Thyroid gland (tissue), 4 donors: ENCODE results near the gene ATG4D. TPM values are rescaled to one million over a fixed set of nuclear protein-coding genes. Genes with fewer than 3 reads are reported as not detected.
"Not testable (repeated sequence)": the region's sequence is repeated elsewhere in the genome, so short reads cannot be mapped to it uniquely, and the experiment has no call there.

Source experiments
- DNase-seq, 2 donors: peaks; one replicate each; pipeline ENCODE4 v3.0.0-alpha.2; 2019
- H3K27ac ChIP-seq, 3 donors: fragments of 200-600 bp; sonication (generic); 1 replicate in 2 of 3; 2 replicates in 1 of 3; pipeline ENCODE4 v1.5.1; 2016 to 2019; ENCODE audit warnings: mild to moderate bottlenecking in 1 of 3, moderate library complexity in 1 of 3
- H3K27me3 ChIP-seq: fragments of 200-600 bp; sonication (generic); one replicate; pipeline ENCODE4 v1.5.1; 2019
- H3K36me3 ChIP-seq, 2 donors: fragments of 200-600 bp; sonication (generic); one replicate each; pipeline ENCODE4 v1.5.1; 2016 to 2019
- H3K4me1 ChIP-seq, 2 donors: fragments of 200-600 bp; sonication (generic); one replicate each; pipeline ENCODE4 v1.5.1; 2017 to 2019
- H3K4me3 ChIP-seq, 3 donors: fragments of 200-600 bp; sonication (generic); replicated peaks in 1 of 3; 1 replicate in 2 of 3; 2 replicates in 1 of 3; pipeline ENCODE4 v1.5.1; 2016; ENCODE audit warnings: mild to moderate bottlenecking in 1 of 3
- H3K9me3 ChIP-seq: fragments of 200-600 bp; sonication (generic); one replicate; pipeline ENCODE4 v1.5.1; 2017
- POLR2A ChIP-seq, 2 donors: fragments of 450-650 bp; IDR thresholded peaks; one replicate each; pipeline ENCODE4 v1.6.1; 2017; ENCODE audit warnings: antibody characterized with exemption in 2 of 2, mild to moderate bottlenecking in 2 of 2, moderate library complexity in 1 of 2
- WGBS, 2 donors: methylation state at CpG; one replicate each; pipeline ENCODE4 v1.1.5; 2017; 5-methylcytosine and 5-hydroxymethylcytosine counted together
- intact Hi-C: fragments of 100-400 bp; cut with DNase I; formaldehyde crosslinking; loops from one replicate; pipeline ENCODE4 v1.15.1; 2023
- total RNA-seq, 4 donors: library from RNA; depleted of rRNA; stranded (reverse); fragments of >200 nt; gene quantifications; one replicate each; pipeline ENCODE4 v1.2.3, GENCODE V29; 2016
- TF ChIP-seq, protein P1 (sequence below), 6 experiments: fragments of 200-600 bp in 3 of 6; fragments of 450-650 bp in 3 of 6; sonication (generic) in 3 of 6; IDR thresholded peaks; one replicate each; pipeline ENCODE4 v1.5.1; 2016 to 2019; ENCODE audit warnings: antibody characterized with exemption in 6 of 6, mild to moderate bottlenecking in 2 of 6, inconsistent platforms in 1 of 6, moderate library complexity in 1 of 6

The ATG4D gene
- total RNA-seq, 4 donors from 2014 or later = 28.4 to 37.0 (median 31.3) TPM

DNA sequence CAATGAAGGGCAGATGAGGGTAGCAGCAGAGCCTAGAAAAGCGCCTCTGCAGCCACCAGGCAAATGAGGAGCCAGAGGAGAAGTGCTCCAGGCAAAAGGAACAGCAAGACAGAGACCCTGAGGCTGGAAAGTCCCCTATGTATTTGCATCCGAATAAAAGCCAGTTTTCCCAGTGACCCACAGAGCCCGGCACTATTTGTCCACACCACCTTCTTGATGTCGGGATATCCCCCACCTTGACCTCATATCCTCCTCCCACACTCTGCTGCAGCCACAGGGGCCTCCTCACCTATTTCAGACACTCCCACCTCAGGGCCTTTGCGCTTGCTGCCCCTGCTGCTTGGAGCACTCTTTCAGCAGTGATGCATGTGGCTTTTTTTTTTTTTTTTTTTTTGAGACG is 6.6 kb downstream of the ATG4D start:
- Histone ChIP-seq H3K36me3 (peaks cover 60 to 67% of the 10 kb centered on the region in 2 donors), H3K4me3 (no peak overlapping the region), H3K27ac (no peak overlapping the region), H3K9me3 (no peaks in the 10 kb centered on the region), H3K4me1 (peaks cover 0 to 4% of the 10 kb centered on the region in 2 donors), H3K27me3 (no peaks in the 10 kb centered on the region)
- TF ChIP-seq, protein P1, sequence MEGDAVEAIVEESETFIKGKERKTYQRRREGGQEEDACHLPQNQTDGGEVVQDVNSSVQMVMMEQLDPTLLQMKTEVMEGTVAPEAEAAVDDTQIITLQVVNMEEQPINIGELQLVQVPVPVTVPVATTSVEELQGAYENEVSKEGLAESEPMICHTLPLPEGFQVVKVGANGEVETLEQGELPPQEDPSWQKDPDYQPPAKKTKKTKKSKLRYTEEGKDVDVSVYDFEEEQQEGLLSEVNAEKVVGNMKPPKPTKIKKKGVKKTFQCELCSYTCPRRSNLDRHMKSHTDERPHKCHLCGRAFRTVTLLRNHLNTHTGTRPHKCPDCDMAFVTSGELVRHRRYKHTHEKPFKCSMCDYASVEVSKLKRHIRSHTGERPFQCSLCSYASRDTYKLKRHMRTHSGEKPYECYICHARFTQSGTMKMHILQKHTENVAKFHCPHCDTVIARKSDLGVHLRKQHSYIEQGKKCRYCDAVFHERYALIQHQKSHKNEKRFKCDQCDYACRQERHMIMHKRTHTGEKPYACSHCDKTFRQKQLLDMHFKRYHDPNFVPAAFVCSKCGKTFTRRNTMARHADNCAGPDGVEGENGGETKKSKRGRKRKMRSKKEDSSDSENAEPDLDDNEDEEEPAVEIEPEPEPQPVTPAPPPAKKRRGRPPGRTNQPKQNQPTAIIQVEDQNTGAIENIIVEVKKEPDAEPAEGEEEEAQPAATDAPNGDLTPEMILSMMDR (IDR thresholded peaks at IDR 0.05) = no peak
- TF ChIP-seq POLR2A (IDR thresholded peaks at IDR 0.05) = no peak
- WGBS, 2 donors = 80 to 97% methylated on average over 6 of the region's 6 CpGs
- DNase-seq = no peak
- intact Hi-C loops = no loop called here

GRCh38 chr19:10551006-10551405 is 7.3 kb downstream of the ATG4D start:
- H3K9me3 ChIP-seq, H3K27ac ChIP-seq, intact Hi-C loops, H3K27me3 ChIP-seq, H3K4me3 ChIP-seq, DNase-seq, H3K4me1 ChIP-seq: not testable (repeated sequence)
- peaks cover 60 to 67% of the 10 kb centered on the region in 2 donors for H3K36me3 ChIP-seq
- WGBS, 2 donors = 86 to 98% methylated on average over 9 of the region's 9 CpGs

- Histone ChIP-seq H3K27ac (no peak overlapping the region), H3K27me3 (no peaks in the 10 kb centered on the region), H3K4me1 (no peaks in the 10 kb centered on the region), H3K9me3 (no peaks in the 10 kb centered on the region), H3K4me3 (no peak overlapping the region), H3K36me3 (peaks cover 55 to 64% of the 10 kb centered on the region in 2 donors)
- intact Hi-C loops = no loop called here
- 92 to 99% methylated on average over 7 to 11 of the region's 12 CpGs for WGBS, 2 donors
- no peak for DNase-seq
- no peak for TF ChIP-seq POLR2A (IDR thresholded peaks at IDR 0.05)
- TF ChIP-seq, protein P1 (IDR thresholded peaks at IDR 0.05) = no peak
These were observed 8.1 kb downstream of the ATG4D start for GRCh38 chr19:10551698-10552301.

DNA sequence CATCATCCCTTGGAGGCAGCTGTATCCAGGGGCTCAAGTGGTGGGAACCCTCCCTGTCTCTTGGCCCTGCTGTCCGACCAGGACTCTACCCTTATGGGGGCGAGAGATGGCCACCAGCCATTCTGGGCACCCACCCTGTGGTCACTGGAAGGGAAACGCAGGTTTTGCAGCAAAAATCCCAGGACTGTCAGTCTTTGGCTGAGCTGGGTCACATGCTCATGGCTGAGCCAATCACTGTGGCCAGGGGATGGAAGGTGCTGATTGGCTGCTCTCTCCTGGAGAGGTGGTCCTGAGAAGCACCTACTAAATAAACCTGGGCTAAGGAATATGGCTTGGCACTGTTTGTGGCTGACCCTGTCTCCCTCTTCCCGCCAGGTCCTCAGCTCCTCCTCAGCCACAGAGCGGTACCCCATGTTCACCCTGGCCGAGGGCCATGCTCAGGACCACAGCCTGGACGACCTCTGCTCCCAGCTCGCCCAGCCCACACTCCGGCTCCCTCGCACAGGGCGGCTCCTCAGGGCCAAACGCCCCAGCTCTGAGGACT is 8.9 kb downstream of the ATG4D start:
- no peak for DNase-seq
- TF ChIP-seq, protein P1 (IDR thresholded peaks at IDR 0.05) = no peak
- no peak for TF ChIP-seq POLR2A (IDR thresholded peaks at IDR 0.05)
- Histone ChIP-seq H3K27me3 (no peaks in the 10 kb centered on the region), H3K27ac (no peak overlapping the region), H3K36me3 (peaks cover 55 to 64% of the 10 kb centered on the region in 2 donors), H3K4me3 (no peak overlapping the region), H3K9me3 (no peaks in the 10 kb centered on the region), H3K4me1 (no peaks in the 10 kb centered on the region)
- intact Hi-C loops = no loop called here
- 75 to 89% methylated on average over 11 to 12 of the region's 12 CpGs for WGBS, 2 donors

- intact Hi-C loops = no loop called here
- TF ChIP-seq, protein P1 (IDR thresholded peaks at IDR 0.05) = no peak
- TF ChIP-seq POLR2A (IDR thresholded peaks at IDR 0.05) = no peak
These were observed 9.5 kb downstream of the ATG4D start for GRCh38 chr19:10553087-10553667.

More at GRCh38 chr19:10553087-10553667, 9.5 kb downstream of the ATG4D start:
- 76 to 79% methylated on average over 8 to 13 of the region's 13 CpGs for WGBS, 2 donors
- Histone ChIP-seq H3K27me3 (no peaks in the 10 kb centered on the region), H3K4me1 (no peaks in the 10 kb centered on the region), H3K4me3 (no peak overlapping the region), H3K36me3 (peaks cover 61 to 65% of the 10 kb centered on the region in 2 donors), H3K27ac (no peak overlapping the region), H3K9me3 (no peaks in the 10 kb centered on the region)
- no peak for DNase-seq
